HG02943 (cell line): ENCODE results near the gene CREB3L1.

Source experiments
- ATAC-seq: cut with Tn5 transposase; IDR thresholded peaks from one replicate; pipeline ENCODE4 v1.9.1; 2021; ENCODE audit warnings: mild to moderate bottlenecking, low read depth, moderate library complexity; ENCODE audit not compliant: unreplicated experiment

Gene CREB3L1

DNA sequence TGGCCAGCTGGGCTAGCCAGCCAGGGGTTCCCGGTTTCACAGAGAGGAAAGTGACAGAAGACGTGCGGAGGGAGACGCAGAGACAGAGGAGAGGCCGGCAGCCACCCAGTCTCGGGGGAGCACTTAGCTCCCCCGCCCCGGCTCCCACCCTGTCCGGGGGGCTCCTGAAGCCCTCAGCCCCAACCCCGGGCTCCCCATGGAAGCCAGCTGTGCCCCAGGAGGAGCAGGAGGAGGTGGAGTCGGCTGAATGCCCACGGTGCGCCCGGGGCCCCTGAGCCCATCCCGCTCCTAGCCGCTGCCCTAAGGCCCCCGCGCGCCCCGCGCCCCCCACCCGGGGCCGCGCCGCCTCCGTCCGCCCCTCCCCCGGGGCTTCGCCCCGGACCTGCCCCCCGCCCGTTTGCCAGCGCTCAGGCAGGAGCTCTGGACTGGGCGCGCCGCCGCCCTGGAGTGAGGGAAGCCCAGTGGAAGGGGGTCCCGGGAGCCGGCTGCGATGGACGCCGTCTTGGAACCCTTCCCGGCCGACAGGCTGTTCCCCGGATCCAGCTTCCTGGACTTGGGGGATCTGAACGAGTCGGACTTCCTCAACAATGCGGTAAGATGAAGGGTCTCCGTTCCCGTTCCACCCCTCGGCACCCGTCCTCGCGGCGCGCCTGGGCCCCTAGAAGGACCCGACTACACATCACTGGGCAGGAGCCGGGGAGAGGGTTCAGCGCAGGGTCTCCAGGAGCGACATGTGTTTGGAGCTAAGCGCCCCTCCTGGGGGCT, at the start of gene CREB3L1:
TSS of gene CREB3L1 (plus strand) at position 41 of the 765 bp plus-strand sequence. CDS start at position 491, 450 bp downstream.
- no peak for ATAC-seq

DNA sequence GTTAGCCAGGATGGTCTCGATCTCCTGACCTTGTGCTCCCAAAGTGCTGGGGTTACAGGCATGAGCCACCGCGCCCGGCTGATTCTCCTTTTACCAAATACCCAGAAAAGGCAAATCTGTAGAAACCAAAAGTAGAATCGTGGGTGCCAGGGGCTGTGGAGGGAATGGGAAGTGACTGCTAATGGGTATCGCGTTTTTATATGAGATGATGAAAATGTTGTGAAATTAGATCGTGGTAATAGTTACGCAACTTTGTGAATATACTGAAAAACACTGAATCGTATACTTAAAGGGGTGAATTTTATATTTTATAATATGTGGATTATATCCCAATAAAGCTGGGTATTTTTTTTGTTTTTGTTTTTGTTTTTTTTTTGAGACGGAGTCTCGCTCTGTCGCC, 48.2 kb upstream of the CREB3L1 start:
- ATAC-seq: no peak

DNA sequence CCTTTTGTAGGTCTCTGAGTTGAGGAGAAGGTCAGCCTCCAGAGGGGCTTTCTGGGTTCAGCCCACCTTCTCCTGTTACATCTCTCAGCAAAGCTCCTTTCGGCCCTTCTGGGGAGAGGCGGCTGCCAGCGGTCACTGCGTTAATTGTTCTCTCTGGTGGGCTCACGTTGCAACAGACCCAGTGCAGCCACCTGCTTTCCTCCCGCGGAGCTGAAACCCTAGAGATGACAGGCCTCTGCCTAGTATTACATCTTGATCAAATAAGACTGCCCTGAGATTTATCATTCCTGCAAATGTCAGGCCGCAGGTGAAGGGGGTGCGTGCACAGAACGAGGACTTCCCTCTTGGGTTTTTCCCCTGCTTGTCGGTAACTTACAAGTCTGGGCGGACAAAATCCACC, 43.2 kb upstream of the CREB3L1 start:
- ATAC-seq: no peak

GRCh38 chr11:46235777-46236688, 41.4 kb upstream of the CREB3L1 start:
- ATAC-seq: no peak

DNA sequence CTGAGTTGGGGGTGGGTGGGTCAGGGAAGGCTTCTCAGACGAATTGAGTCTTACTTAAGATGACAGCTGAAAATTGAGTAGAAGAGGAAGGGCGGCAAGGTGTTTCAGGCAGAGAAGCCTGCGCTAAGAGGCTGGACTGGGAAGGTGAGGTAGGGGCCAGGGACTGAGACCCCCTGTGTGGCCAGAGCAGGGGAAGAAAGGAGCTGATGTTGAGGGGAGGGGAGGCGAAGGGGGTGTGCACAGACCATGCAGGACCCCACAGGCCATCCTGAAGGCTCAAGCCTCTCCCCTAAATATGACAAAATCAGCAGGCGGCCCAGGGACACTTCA, 40.6 kb upstream of the CREB3L1 start:
- no peak for ATAC-seq

DNA sequence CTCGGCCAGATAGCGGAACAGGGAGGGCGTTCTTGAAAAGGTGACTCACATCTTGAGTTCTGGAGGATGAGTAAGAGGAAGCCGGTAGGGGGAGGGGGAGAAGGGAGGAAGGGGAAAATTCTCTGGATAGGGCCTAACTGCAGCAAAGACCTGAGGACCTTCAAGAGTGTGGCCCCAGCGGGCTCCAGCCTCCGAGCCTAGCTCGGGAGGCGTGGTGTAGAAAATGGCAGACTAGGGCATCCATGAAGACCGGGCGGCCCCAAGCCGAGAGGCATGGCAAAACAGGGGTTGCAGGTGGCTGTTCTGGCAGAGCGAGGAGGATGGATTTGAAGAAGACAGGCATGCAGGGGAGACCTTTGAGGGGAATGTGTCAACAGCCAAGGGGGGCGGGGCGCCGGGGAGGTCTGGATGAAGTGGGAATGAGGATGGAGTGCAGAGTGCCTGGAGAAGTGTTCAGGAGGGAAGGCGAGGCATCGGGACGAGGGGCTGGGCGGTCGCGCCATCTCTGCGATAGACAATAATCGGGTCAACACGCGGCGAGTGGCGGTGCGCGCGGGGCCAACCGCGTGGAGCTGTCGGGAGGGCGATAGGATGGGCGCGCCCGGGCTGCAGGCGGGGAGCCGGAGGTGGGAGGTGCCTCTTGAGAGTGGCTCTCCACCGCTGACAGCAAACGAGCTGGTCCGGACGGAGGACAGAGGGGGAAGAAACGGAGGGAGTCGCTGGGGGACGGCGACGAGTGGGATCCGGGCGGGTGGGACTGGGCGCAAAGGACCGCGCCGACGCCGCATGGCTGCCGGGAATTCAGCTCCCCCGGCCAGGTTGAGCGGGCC, 40.0 kb upstream of the CREB3L1 start:
- no peak for ATAC-seq

GRCh38 chr11:46238078-46238966, 39.1 kb upstream of the CREB3L1 start:
- no peak for ATAC-seq

DNA sequence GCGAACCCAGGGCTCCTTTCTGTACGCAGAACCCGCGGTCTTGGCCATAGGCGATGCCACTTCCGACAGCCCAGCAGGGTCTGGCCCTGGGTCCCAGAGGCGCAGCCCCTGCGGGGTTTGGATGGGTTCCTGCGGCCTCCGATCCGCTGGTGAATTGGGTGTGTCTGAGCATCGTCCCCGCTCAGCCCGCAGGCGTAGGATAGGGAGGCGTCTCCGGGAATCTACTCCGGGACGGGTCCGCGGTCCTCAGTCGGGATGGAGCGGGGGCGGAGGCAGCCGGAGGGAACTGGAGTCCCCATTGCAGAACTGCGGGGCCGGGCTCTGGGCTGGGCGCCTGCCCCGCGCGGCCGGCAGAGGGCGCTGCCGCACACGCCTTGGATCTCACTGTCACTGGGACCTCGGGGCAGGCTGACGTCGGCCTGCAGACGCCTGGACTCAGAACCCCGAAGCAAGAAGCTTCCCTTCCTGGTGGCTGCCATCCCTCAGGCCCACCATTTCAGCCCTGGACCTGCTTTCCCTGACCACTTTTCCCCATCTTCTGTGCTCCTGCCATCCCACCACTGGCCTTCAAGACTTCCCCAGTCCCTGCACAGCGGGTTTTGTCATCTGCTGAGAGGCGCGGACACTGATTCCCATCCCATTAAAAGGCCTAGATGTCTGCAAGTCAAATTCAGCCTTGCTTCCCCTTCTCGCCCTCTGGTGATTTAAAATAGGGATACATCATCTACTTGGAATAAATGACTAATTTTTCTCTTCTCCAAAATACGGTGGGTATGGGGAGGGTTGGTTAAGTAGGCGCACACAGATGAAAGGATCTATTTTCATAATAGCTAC, 38.3 kb upstream of the CREB3L1 start:
- ATAC-seq: peak; percentile 70

GRCh38 chr11:46239801-46240061, 37.7 kb upstream of the CREB3L1 start:
- ATAC-seq: no peak

- ATAC-seq: no peak
Observed at GRCh38 chr11:46240371-46240770, 37.1 kb upstream of the CREB3L1 start.

GRCh38 chr11:46240861-46241260, 36.6 kb upstream of the CREB3L1 start:
- no peak for ATAC-seq

GRCh38 chr11:46242041-46242951, 35.2 kb upstream of the CREB3L1 start:
- ATAC-seq: no peak

GRCh38 chr11:46242952-46243795, 34.3 kb upstream of the CREB3L1 start:
- ATAC-seq: no peak

- no peak for ATAC-seq
Observed at GRCh38 chr11:46243796-46244109, 33.7 kb upstream of the CREB3L1 start.

- ATAC-seq: no peak
Observed at GRCh38 chr11:46246521-46246920, 30.9 kb upstream of the CREB3L1 start.

- ATAC-seq: no peak
Observed at GRCh38 chr11:46247090-46247489, 30.4 kb upstream of the CREB3L1 start.

- no peak for ATAC-seq
Observed at GRCh38 chr11:46247659-46248058, 29.8 kb upstream of the CREB3L1 start.
